ENCODE data around the gene SP5.
"Not testable (repeated sequence)": the region's sequence is repeated elsewhere in the genome, so short reads cannot be mapped to it uniquely, and the experiment has no call there.

Gene SP5

GRCh38 chr2:170742896-170743529 lies 27.9 kb downstream of the SP5 start:
- H3K4me3 Mint-ChIP-seq = no peak overlapping the region
- H3K27ac Mint-ChIP-seq = no peak overlapping the region
- DNase-seq (ENCODE audit: low spot score in 2 of 2) = no peak
- no peaks in the 10 kb centered on the region for H3K4me1 Mint-ChIP-seq
- no peaks in the 10 kb centered on the region for H3K9me3 Mint-ChIP-seq
- no peaks in the 10 kb centered on the region for H3K36me3 Mint-ChIP-seq
- no peak for ATAC-seq

GRCh38 chr2:170743530-170744239 lies 28.5 kb downstream of the SP5 start:
- Mint-ChIP-seq H3K4me1 (no peaks in the 10 kb centered on the region), H3K9me3 (no peaks in the 10 kb centered on the region), H3K27ac (no peak overlapping the region), H3K36me3 (no peaks in the 10 kb centered on the region), H3K4me3 (no peak overlapping the region)
- no peak for DNase-seq (ENCODE audit: low spot score in 2 of 2)
- ATAC-seq = no peak

- Mint-ChIP-seq H3K4me3 (no peak overlapping the region), H3K27ac (no peak overlapping the region), H3K36me3 (no peaks in the 10 kb centered on the region), H3K9me3 (no peaks in the 10 kb centered on the region), H3K4me1 (no peaks in the 10 kb centered on the region)
- ATAC-seq = no peak
- DNase-seq (ENCODE audit: low spot score in 2 of 2) = no peak
Observed at GRCh38 chr2:170744248-170745002, 29.3 kb downstream of the SP5 start.

GRCh38 chr2:170745305-170745704 lies 30.2 kb downstream of the SP5 start:
- no peak for DNase-seq (ENCODE audit: low spot score in 2 of 2)
- no peaks in the 10 kb centered on the region for H3K4me1 Mint-ChIP-seq
- H3K9me3 Mint-ChIP-seq = no peaks in the 10 kb centered on the region
- H3K27ac Mint-ChIP-seq = no peak overlapping the region
- ATAC-seq = no peak
- H3K36me3 Mint-ChIP-seq = no peaks in the 10 kb centered on the region
- no peak overlapping the region for H3K4me3 Mint-ChIP-seq

GRCh38 chr2:170747921-170748320 lies 32.8 kb downstream of the SP5 start:
- ATAC-seq = no peak
- H3K36me3 Mint-ChIP-seq = no peaks in the 10 kb centered on the region
- no peak for DNase-seq (ENCODE audit: low spot score in 2 of 2)
- H3K4me1 Mint-ChIP-seq = no peaks in the 10 kb centered on the region
- H3K9me3 Mint-ChIP-seq = no peaks in the 10 kb centered on the region
- H3K27ac Mint-ChIP-seq = no peak overlapping the region
- H3K4me3 Mint-ChIP-seq = no peak overlapping the region

GRCh38 chr2:170751555-170751954 lies 36.4 kb downstream of the SP5 start:
- not testable (repeated sequence) for H3K4me1 Mint-ChIP-seq; H3K27ac Mint-ChIP-seq; H3K4me3 Mint-ChIP-seq; H3K9me3 Mint-ChIP-seq; DNase-seq (ENCODE audit: low spot score in 2 of 2); H3K36me3 Mint-ChIP-seq
- peak; percentile 62 for ATAC-seq

GRCh38 chr2:170761572-170761971 lies 46.4 kb downstream of the SP5 start:
- DNase-seq (ENCODE audit: low spot score in 2 of 2) = no peak
- ATAC-seq = no peak
- no peaks in the 10 kb centered on the region for H3K4me1 Mint-ChIP-seq
- H3K27ac Mint-ChIP-seq = no peak overlapping the region
- no peaks in the 10 kb centered on the region for H3K9me3 Mint-ChIP-seq
- no peaks in the 10 kb centered on the region for H3K36me3 Mint-ChIP-seq
- H3K4me3 Mint-ChIP-seq = no peak overlapping the region

- Mint-ChIP-seq H3K4me1 (no peaks in the 10 kb centered on the region), H3K9me3 (no peaks in the 10 kb centered on the region), H3K4me3 (no peak overlapping the region), H3K36me3 (no peaks in the 10 kb centered on the region), H3K27ac (no peak overlapping the region)
- ATAC-seq = no peak
- no peak for DNase-seq (ENCODE audit: low spot score in 2 of 2)
Observed at GRCh38 chr2:170762760-170763159, 47.6 kb downstream of the SP5 start.

GRCh38 chr2:170763232-170763631 lies 48.1 kb downstream of the SP5 start:
- H3K36me3 Mint-ChIP-seq = no peaks in the 10 kb centered on the region
- DNase-seq (ENCODE audit: low spot score in 2 of 2) (no peak), ATAC-seq (no peak)
- no peaks in the 10 kb centered on the region for H3K9me3 Mint-ChIP-seq
- H3K4me3 Mint-ChIP-seq = no peak overlapping the region
- H3K27ac Mint-ChIP-seq = no peak overlapping the region
- H3K4me1 Mint-ChIP-seq = no peaks in the 10 kb centered on the region

- no peaks in the 10 kb centered on the region for H3K36me3 Mint-ChIP-seq
- ATAC-seq = no peak
- H3K4me1 Mint-ChIP-seq = no peaks in the 10 kb centered on the region
- H3K9me3 Mint-ChIP-seq = no peaks in the 10 kb centered on the region
- no peak overlapping the region for H3K4me3 Mint-ChIP-seq
- DNase-seq (ENCODE audit: low spot score in 2 of 2) = no peak
- H3K27ac Mint-ChIP-seq = no peak overlapping the region
Observed at GRCh38 chr2:170764880-170765261, 49.7 kb downstream of the SP5 start.

GRCh38 chr2:170766693-170767092 lies 51.6 kb downstream of the SP5 start:
- Mint-ChIP-seq H3K27ac (no peak overlapping the region), H3K9me3 (no peaks in the 10 kb centered on the region), H3K4me1 (peaks cover 6% of the 10 kb centered on the region), H3K4me3 (no peak overlapping the region), H3K36me3 (peaks cover 6% of the 10 kb centered on the region)
- no peak for ATAC-seq
- DNase-seq (ENCODE audit: low spot score in 2 of 2) = no peak
